ENCODE measurements around the gene PWWP2A. TPM values are rescaled to one million over a fixed set of nuclear protein-coding genes. Genes with fewer than 3 reads are reported as not detected.

The PWWP2A gene
- total and polyA plus RNA-seq, 2 of the 8 experiments (the other 6 are each of a cell fraction or from before 2014, with no cell fraction given): 18.5 to 63.0 TPM

GRCh38 chr5:160129841-160130240 is 10.6 kb upstream of the PWWP2A start (continued):
- TF ChIP-seq CHD7 (IDR thresholded peaks at IDR 0.05; ENCODE audit: insufficient replicate concordance, low read length) (no peak), BACH1 (IDR thresholded peaks at IDR 0.05; ENCODE audit: low read length) (no peak), TBP (IDR thresholded peaks at IDR 0.05; ENCODE audit: low read depth, low read length) (no peak), GTF2F1 (IDR thresholded peaks at IDR 0.05; ENCODE audit: borderline replicate concordance, low read depth, low read length) (no peak), TCF12 (IDR thresholded peaks at IDR 0.05; ENCODE audit: low read depth, low read length) (no peak), CBX5 (IDR thresholded peaks at IDR 0.05; ENCODE audit: low read depth, low read length) (no peak), SAP30 (IDR thresholded peaks at IDR 0.05; ENCODE audit: insufficient read depth, insufficient replicate concordance, low read length) (no peak), MAFK (IDR thresholded peaks at IDR 0.05; ENCODE audit: low read depth, low read length) (no peak), MAX (IDR thresholded peaks at IDR 0.05) (no peak), EGR1 (IDR thresholded peaks at IDR 0.05; ENCODE audit: borderline replicate concordance, low read depth, low read length) (no peak), KDM4A (IDR thresholded peaks at IDR 0.05; ENCODE audit: low read depth, low read length, severe bottlenecking) (no peak), SP4 (IDR thresholded peaks at IDR 0.05; ENCODE audit: low read length) (no peak)
